NCI-H187 (cell line): Measurements from ENCODE around the gene HABP4.

Source experiments
- DNase-seq, 2 experiments: peaks; one replicate each; lab custom pipeline; 2025; lab: John Stamatoyannopoulos, UW

Gene HABP4

GRCh38 chr9:96522366-96522765 is 72.4 kb downstream of the HABP4 start:
- no peak for DNase-seq

- no peak for DNase-seq
Observed at GRCh38 chr9:96523374-96523773, 73.4 kb downstream of the HABP4 start.

GRCh38 chr9:96524045-96524444 is 74.1 kb downstream of the HABP4 start:
- DNase-seq: no peak

- DNase-seq: no peak
Observed at GRCh38 chr9:96524764-96525163, 74.8 kb downstream of the HABP4 start.

- DNase-seq: no peak
Observed at GRCh38 chr9:96532173-96532572, 82.2 kb downstream of the HABP4 start.

- DNase-seq: no peak
Observed at GRCh38 chr9:96540106-96540505, 90.1 kb downstream of the HABP4 start.
